GM21717 (cell line): ENCODE measurements around the gene PARP2.
"Not testable (repeated sequence)": the region's sequence is repeated elsewhere in the genome, so short reads cannot be mapped to it uniquely, and the experiment has no call there.

ENCODE experiments used
- ATAC-seq: cut with Tn5 transposase; IDR thresholded peaks from one replicate; pipeline ENCODE4 v1.9.1; 2021; ENCODE audit warnings: mild to moderate bottlenecking, moderate library complexity; ENCODE audit not compliant: unreplicated experiment

Gene PARP2

GRCh38 chr14:20343092-20343861, at the start of gene PARP2:
PARP2 (plus strand) TSS chr14:20343635; CDS start chr14:20343642, 7 bp downstream.
- peak; percentile 92 for ATAC-seq

- ATAC-seq: no peak
Measured at GRCh38 chr14:20294636-20295035, 48.8 kb upstream of the PARP2 start.

- peak; percentile 88 for ATAC-seq
Measured at GRCh38 chr14:20295067-20295466, 48.4 kb upstream of the PARP2 start.

- ATAC-seq: no peak
Measured at GRCh38 chr14:20302042-20302755, 41.2 kb upstream of the PARP2 start.

GRCh38 chr14:20305265-20306078, 38.0 kb upstream of the PARP2 start, which contains the start of gene TTC5:
TTC5 (minus strand) TSS chr14:20305951; CDS start chr14:20305937, 14 bp downstream.
- peak; percentile 89 for ATAC-seq

- no peak for ATAC-seq
Measured at GRCh38 chr14:20306079-20306423, 37.4 kb upstream of the PARP2 start.

- no peak for ATAC-seq
Measured at GRCh38 chr14:20314026-20314425, 29.4 kb upstream of the PARP2 start.

GRCh38 chr14:20317720-20318119, 25.7 kb upstream of the PARP2 start:
- ATAC-seq: no peak

GRCh38 chr14:20327005-20327869, 16.2 kb upstream of the PARP2 start:
- ATAC-seq: no peak

- no peak for ATAC-seq
Measured at GRCh38 chr14:20328705-20329104, 14.7 kb upstream of the PARP2 start.

- ATAC-seq: no peak
Measured at GRCh38 chr14:20329355-20329754, 14.1 kb upstream of the PARP2 start.

GRCh38 chr14:20331053-20331613, 12.3 kb upstream of the PARP2 start:
- ATAC-seq: no peak

GRCh38 chr14:20332431-20332787, 11.0 kb upstream of the PARP2 start:
- ATAC-seq: no peak

GRCh38 chr14:20332788-20333493, 10.5 kb upstream of the PARP2 start, which contains the start of gene CCNB1IP1:
CCNB1IP1 (minus strand) TSS chr14:20333279; CDS start chr14:20316523, 16,756 bp downstream.
- peak; percentile 95 for ATAC-seq

- ATAC-seq: no peak
Measured at GRCh38 chr14:20333494-20333841, 10.0 kb upstream of the PARP2 start.

GRCh38 chr14:20334017-20334416, 9.4 kb upstream of the PARP2 start:
- no peak for ATAC-seq

GRCh38 chr14:20341032-20341431, 2.4 kb upstream of the PARP2 start:
- not testable (repeated sequence) for ATAC-seq

GRCh38 chr14:20341646-20342045, 1.8 kb upstream of the PARP2 start:
- ATAC-seq: no peak

GRCh38 chr14:20343862-20344220, 406 bp downstream of the PARP2 start:
- ATAC-seq: no peak

- ATAC-seq: no peak
Measured at GRCh38 chr14:20345366-20345765, 1.9 kb downstream of the PARP2 start.
